GM19351 (cell line): ENCODE results near the gene BMPR1A.
"Not testable (repeated sequence)": the region's sequence is repeated elsewhere in the genome, so short reads cannot be mapped to it uniquely, and the experiment has no call there.

Experiments
- ATAC-seq: cut with Tn5 transposase; IDR thresholded peaks from one replicate; pipeline ENCODE4 v1.9.1; 2021; ENCODE audit warnings: mild to moderate bottlenecking, moderate library complexity; ENCODE audit not compliant: unreplicated experiment

The BMPR1A gene

DNA sequence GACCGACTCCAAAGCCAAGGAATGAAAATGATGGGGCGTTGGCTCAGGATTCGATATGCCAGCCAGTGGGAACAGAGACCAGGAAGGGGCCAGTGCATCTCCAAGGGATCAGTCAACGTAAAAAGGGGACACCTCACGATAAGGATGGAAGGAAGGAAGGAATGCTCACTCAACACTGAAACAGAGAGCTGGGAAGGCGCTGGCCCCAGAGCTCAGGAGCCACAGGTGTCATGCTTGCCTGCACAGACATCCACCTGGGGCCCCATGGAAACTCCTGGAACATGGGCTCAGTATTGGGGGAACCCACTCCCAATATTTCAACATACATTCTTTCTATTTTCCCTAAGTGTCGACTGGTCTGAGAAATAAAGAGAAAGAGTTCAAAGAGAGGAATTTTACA lies 195.7 kb downstream of the BMPR1A start:
- no peak for ATAC-seq

DNA sequence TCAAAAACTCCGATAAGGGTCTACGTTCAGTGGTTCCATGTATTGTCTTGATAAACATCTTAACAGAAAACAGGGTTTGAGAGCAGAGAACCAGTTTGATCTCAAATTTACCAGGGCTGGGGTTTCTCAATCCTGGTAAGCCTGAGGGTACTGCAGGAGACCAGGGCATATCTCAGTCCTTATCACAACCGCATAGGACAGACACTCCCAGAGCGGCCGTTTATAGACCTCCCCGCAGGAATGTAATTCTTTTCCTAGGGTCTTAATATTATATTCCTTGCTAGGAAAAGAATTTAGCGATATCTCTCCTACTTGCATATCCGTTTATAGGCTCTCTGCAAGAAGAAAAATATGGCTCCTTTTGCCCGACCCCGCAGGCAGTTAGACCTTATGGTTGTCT lies 196.3 kb downstream of the BMPR1A start:
- not testable (repeated sequence) for ATAC-seq

DNA sequence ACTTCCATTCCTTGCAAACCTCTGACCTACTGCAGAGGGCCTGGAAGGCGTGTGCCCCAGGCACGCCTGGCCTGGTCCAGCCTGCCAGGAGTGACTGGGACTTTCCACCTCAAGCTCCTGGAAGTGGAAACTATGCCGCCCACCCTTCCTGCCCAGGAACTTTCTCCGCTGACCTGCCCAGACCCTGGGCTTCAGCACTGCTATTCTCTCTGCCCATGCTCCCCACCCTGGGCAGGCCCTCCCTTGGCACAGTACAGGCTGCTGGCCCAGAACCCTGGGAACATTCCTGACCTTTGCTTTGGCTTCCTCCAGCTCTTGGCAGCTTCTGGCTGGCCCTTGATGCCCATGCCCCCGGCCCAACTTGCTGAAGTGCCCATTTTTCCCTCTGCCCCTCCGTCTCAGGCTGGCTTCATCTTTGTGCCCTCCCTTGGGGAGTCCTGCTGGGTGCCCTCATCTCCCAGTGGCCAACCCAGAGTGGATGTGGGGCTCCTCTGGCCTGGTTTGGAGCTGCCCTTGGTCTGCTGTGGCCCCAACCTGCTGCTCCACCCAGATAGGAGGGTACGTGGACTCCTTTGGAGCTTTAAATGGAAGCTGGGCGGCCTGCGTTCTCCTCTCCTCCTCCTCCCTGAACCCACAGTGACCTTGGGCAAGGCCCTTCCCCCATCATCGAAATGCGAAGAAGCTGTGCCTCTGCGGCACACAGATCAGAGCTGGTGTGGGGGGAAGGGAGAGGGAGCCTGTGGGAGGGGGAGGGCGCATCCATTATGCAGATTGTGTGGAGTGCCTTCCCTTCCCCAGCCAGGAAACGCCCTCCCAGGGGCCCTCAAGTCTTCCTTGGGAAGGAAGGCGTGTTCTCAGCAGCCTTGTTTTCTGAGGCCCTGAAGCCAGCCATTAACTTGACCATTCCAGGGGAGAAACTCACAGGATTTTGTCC lies 197.6 kb downstream of the BMPR1A start:
- no peak for ATAC-seq

- ATAC-seq, result no peak
Observed at GRCh38 chr10:86954681-86955500, 198.5 kb downstream of the BMPR1A start.

GRCh38 chr10:86955501-86956194 lies 199.2 kb downstream of the BMPR1A start:
- no peak for ATAC-seq

DNA sequence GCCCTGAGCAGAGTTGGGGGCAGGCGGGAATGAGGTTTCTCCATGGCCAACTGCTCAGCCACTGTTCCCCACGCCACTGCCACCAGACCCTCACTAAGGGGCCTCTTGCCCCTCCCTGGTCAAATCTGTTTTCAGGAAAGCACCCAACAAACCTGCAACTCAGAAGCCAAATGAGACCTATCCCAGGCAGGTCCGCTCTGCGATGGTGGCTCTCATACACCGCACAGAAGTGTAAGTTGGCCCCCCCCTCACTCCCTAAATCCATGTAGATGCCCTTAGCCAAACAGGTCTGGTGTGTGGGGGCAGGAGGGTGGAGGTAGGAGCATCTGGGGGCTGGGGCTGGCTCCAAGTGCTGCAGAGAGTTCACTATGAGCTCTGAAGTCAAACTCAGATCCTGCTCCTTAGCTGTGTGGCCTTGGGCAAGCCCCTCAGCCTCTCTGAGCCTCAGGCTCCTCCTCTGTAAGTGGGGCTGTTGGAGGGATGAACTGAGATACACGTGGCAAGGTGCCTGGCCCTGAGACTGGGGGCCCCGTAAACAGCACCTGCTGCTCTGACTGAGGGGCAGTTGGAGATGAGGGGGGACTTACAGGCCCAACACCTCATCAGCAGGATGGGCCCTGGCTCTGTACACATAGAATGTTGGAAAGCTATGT lies 199.9 kb downstream of the BMPR1A start:
- ATAC-seq, result no peak

DNA sequence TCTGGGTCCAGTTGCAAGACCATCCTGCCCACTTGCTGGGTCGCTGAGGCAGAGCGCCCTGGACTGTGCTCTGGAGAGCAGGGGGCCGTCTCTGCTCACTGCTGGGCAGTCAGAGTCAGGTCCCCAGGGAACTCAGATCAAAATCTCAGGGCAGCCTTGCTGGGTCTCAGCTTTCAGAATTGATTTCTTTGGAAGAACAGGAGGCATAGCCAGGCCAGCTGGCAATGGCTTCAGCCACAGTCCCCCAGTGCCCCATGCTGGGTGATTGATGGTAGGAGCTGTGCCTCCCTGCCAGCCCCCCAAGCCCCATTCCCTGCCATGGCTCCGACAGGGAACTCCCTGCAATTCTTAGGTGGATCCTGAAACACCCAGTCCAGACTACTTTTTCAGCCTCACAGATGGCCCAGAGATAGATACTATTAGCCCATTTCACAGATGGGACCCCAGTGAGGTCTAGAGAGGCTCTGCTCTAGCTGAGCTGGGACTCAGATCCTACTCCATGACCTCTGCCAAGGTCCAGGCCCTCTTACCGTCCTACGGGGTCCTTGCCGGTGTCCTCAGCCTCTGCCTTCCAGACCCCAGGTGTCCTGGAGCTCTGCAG lies 200.5 kb downstream of the BMPR1A start:
- no peak for ATAC-seq

GRCh38 chr10:86957471-86958115 lies 201.2 kb downstream of the BMPR1A start, which contains the start of gene MMRN2:
MMRN2 (minus strand) TSS chr10:86957615; CDS start chr10:86957541, 74 bp downstream.
- ATAC-seq, result no peak

DNA sequence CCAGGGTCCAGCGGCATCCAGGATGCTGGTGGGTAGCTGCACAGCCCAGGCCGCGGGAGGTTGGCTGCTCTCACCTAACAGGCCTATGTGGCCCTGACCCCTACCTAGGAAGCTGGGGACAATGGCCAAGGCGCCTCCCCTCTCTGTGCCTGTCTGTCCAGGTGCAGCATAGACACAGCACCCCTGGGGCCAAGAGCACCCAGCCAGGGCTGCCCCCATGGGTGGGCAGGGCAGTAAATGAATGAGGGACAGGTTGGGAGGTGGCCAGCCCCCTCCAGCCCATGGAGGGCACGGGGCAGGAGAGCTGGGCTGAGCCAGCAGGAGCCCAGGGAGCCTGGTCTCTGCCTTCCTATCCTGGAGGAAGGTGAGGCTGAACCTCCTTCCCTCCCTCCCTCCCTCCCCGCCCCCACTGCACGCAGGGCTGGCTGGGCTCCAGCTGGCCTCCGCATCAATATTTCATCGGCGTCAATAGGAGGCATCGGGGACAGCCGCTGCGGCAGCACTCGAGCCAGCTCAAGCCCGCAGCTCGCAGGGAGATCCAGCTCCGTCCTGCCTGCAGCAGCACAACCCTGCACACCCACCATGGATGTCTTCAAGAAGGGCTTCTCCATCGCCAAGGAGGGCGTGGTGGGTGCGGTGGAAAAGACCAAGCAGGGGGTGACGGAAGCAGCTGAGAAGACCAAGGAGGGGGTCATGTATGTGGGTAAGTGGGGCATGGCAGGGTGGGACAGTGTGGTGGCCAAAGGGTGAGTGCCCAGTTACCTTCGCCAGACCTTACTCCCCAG lies 201.9 kb downstream of the BMPR1A start, which contains the start of gene SNCG:
Gene SNCG, plus strand, starts transcription at position 484 of the 785 bp plus-strand sequence. Its CDS starts 99 bp downstream, at position 583.
- ATAC-seq, result no peak

GRCh38 chr10:86958901-86959736 lies 202.7 kb downstream of the BMPR1A start:
- no peak for ATAC-seq

GRCh38 chr10:86959737-86960002 lies 203.3 kb downstream of the BMPR1A start:
- ATAC-seq, result no peak

- ATAC-seq, result peak; percentile 91
Observed at GRCh38 chr10:86960003-86960862, 203.8 kb downstream of the BMPR1A start.

DNA sequence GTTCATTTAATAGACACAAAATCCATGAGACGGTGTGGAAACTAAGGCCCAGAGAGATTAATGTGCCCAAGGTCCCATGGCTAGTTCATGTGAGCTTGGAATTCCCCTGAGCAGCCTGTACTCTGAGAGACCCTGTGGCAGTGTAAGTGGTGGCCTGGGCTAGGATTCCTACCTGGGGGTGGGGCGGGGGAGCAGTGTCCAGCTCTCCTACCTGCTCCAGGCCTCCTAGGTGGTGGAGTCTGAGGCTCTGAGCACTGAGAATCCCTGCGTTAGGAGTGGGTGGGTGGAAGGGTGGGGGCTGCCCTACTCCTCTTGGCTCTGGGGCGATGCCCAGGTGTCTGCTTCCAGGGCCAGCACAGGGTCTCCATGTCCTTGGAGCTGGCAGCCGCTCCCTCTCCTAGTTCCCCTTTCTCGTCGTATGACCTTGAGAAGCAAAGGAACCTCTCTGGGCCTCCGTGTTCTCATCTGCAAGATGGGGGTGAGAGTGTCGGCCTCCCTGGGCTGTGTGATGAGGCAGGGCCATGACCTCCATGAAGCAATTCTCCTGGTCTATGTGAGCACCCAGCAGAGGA lies 204.5 kb downstream of the BMPR1A start:
- peak; percentile 6 for ATAC-seq

DNA sequence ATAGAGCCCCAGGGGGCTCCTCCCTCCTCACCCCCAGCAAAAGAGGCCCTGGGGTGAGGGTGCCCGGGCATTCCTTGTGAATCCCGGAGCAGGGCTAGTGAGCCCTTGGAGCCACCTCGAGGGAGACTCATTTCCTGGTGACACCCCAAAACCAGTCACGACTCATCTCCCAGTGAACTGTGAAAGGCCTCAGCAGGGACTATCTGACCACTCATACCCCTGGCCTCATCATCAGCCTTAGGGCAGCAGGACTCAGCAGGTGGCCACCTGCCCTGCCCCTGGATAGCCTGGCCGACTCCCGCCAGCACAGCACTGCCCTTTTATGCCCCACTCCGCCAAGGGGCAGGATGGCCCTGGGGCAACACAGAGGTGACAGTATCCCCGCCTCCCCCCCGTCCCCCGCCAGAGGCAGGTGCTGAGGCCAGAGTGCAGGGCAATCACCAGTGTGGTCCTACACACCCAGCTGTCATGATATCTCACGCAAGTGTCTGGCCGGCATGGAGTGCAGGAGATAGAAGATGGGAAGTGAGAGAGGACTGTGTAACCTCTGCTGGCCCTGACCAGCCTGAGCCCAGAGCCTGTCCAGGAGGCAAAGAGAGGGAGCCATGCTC lies 205.2 kb downstream of the BMPR1A start:
- ATAC-seq, result no peak

- no peak for ATAC-seq
Observed at GRCh38 chr10:86962136-86962980, 205.9 kb downstream of the BMPR1A start.

DNA sequence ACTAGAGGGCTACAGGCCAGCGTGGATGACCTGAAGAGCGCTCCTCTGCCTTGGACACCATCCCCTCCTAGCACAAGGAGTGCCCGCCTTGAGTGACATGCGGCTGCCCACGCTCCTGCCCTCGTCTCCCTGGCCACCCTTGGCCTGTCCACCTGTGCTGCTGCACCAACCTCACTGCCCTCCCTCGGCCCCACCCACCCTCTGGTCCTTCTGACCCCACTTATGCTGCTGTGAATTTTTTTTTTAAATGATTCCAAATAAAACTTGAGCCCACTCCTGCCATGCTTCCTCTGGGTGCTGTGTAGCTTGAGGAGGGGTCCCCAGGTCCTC lies 206.5 kb downstream of the BMPR1A start:
- no peak for ATAC-seq
